A673 (cell line): Measurements from ENCODE around the gene SPATA24. TPM values are rescaled to one million over a fixed set of nuclear protein-coding genes. Genes with fewer than 3 reads are reported as not detected.
A peak's percentile ranks its signal among the peaks of the same experiment; 100 is the strongest.

Source experiments
- BruUV-seq: library from RNA; stranded (reverse); fragments of 400-500 nt; replicated peaks from 2 replicates; lab custom pipeline; 2021; lab: Mats Ljungman, UMichigan
- CTCF ChIA-PET: fragments of 300-600 bp; sonication (Branson Sonifier 250); formaldehyde crosslinking; loops from one replicate; lab custom pipeline; 2022; ENCODE audit warnings: antibody characterized with exemption; lab: Charles Lee
- POLR2A ChIA-PET: fragments of 300-600 bp; sonication (Branson Sonifier 250); formaldehyde crosslinking; loops from one replicate; lab custom pipeline; 2022; ENCODE audit warnings: antibody characterized with exemption; ENCODE audit not compliant: low non-redundant PET; lab: Charles Lee
- DNase-seq: peaks from one replicate; pipeline ENCODE4 v3.0.0-alpha.2; 2015; ENCODE audit warnings: low spot score
- H3K27ac ChIP-seq: fragments of 200-600 bp; sonication (generic); 2 replicates; pipeline ENCODE4 v1.5.1; 2016; ENCODE audit warnings: mixed run types, low read depth, mild to moderate bottlenecking, mixed read lengths, antibody characterized with exemption, low read length; ENCODE audit not compliant: poor library complexity, severe bottlenecking
- H3K27me3 ChIP-seq: fragments of 200-600 bp; sonication (generic); replicated peaks from 2 replicates; pipeline ENCODE4 v1.6.1; 2017; ENCODE audit warnings: mixed run types, low read depth, mild to moderate bottlenecking, mixed read lengths, antibody characterized with exemption, low read length; ENCODE audit not compliant: insufficient read depth, poor library complexity
- H3K36me3 ChIP-seq: fragments of 200-600 bp; sonication (generic); 2 replicates; pipeline ENCODE4 v1.6.1; 2016; ENCODE audit warnings: mixed run types, mild to moderate bottlenecking, mixed read lengths, antibody characterized with exemption, low read length; ENCODE audit not compliant: insufficient read depth, poor library complexity, severe bottlenecking
- H3K4me1 ChIP-seq: fragments of 200-600 bp; sonication (generic); 2 replicates; pipeline ENCODE4 v1.6.1; 2017; ENCODE audit warnings: mixed run types, mild to moderate bottlenecking, mixed read lengths, antibody characterized with exemption, low read length; ENCODE audit not compliant: insufficient read depth, poor library complexity, severe bottlenecking
- H3K4me3 ChIP-seq: fragments of 200-600 bp; sonication (generic); 2 replicates; pipeline ENCODE4 v1.5.1; 2016; ENCODE audit warnings: low read depth, mixed run types, mild to moderate bottlenecking, mixed read lengths, low read length; ENCODE audit not compliant: poor library complexity, severe bottlenecking
- H3K9me3 ChIP-seq: fragments of 200-600 bp; sonication (generic); 2 replicates; pipeline ENCODE4 v1.6.1; 2016; ENCODE audit warnings: mixed run types, low read depth, mild to moderate bottlenecking, mixed read lengths, antibody characterized with exemption, low read length; ENCODE audit not compliant: poor library complexity, severe bottlenecking
- CTCF ChIP-seq: fragments of 300-800, 200-600 bp; sonication (generic); conservative IDR thresholded peaks from 2 replicates; pipeline ENCODE4 v1.5.1; 2017; ENCODE audit warnings: low read depth, mild to moderate bottlenecking, antibody characterized with exemption, low read length, moderate library complexity, mixed read lengths
- EZH2 ChIP-seq: fragments of 200-600 bp; sonication (generic); IDR thresholded peaks from 2 replicates; pipeline ENCODE4 v1.6.1; 2017; ENCODE audit warnings: borderline replicate concordance, low read depth, mild to moderate bottlenecking, mixed read lengths, antibody characterized with exemption, low read length; ENCODE audit not compliant: poor library complexity, severe bottlenecking
- intact Hi-C: fragments of 100-400 bp; cut with micrococcal nuclease; formaldehyde crosslinking; loops from one replicate; pipeline ENCODE4 v1.10.0; 2022; ENCODE audit not compliant: unreplicated experiment
- total RNA-seq: library from RNA; stranded (reverse); gene quantifications from 2 replicates; pipeline ENCODE4 v1.2.3, GENCODE V29; 2021

Gene SPATA24
- total RNA-seq, 1 experiment from 2014 or later, result 4.2 TPM

- ChIA-PET CTCF (no interaction called here), POLR2A (no interaction called here)
- H3K4me1 ChIP-seq, result peaks cover 12% of the 10 kb centered on the region
- intact Hi-C loops, result loop anchor here (5.0 kb wide), 1 partner anchor 752 kb away; no protein-coding TSS in a partner anchor
- peak overlapping the region; percentile 60 for H3K4me3 ChIP-seq
- DNase-seq, result peak; percentile 62
- H3K9me3 ChIP-seq, result no peaks in the 10 kb centered on the region
- no peak for TF ChIP-seq EZH2
- peak; percentile 62 for TF ChIP-seq CTCF
- H3K27ac ChIP-seq, result no peak overlapping the region
- H3K36me3 ChIP-seq, result no peaks in the 10 kb centered on the region
- no TSS peak for BruUV-seq
- peaks cover 14% of the 10 kb centered on the region for H3K27me3 ChIP-seq
Observed at GRCh38 chr5:139394123-139394653, 9.7 kb downstream of the SPATA24 start.

GRCh38 chr5:139393497-139394122, 10.3 kb downstream of the SPATA24 start:
- peak overlapping the region; percentile 60 for H3K4me3 ChIP-seq
- peaks cover 14% of the 10 kb centered on the region for H3K27me3 ChIP-seq
- H3K9me3 ChIP-seq, result no peaks in the 10 kb centered on the region
- peaks cover 12% of the 10 kb centered on the region for H3K4me1 ChIP-seq
- no TSS peak for BruUV-seq
- H3K27ac ChIP-seq, result peak overlapping the region; percentile 50
- TF ChIP-seq CTCF (no peak), EZH2 (no peak)
- peak; percentile 39 for DNase-seq
- H3K36me3 ChIP-seq, result no peaks in the 10 kb centered on the region
- intact Hi-C loops, result loop anchor here (5.0 kb wide), 1 partner anchor 751 kb away; no protein-coding TSS in a partner anchor
- ChIA-PET POLR2A (no interaction called here), CTCF (no interaction called here)

GRCh38 chr5:139392678-139393496, 11.0 kb downstream of the SPATA24 start:
- H3K27me3 ChIP-seq, result peaks cover 14% of the 10 kb centered on the region
- peaks cover 19% of the 10 kb centered on the region for H3K4me1 ChIP-seq
- BruUV-seq, result no TSS peak
- peak overlapping the region; percentile 60 for H3K4me3 ChIP-seq
- ChIA-PET POLR2A (interaction anchor here (0.6 kb wide), 1 partner anchor 853 kb away, joined by 3 read pairs; no protein-coding TSS in a partner anchor), CTCF (no interaction called here)
- no peaks in the 10 kb centered on the region for H3K9me3 ChIP-seq
- peak; percentile 88 for DNase-seq
- H3K36me3 ChIP-seq, result no peaks in the 10 kb centered on the region
- intact Hi-C loops, result loop anchor here (5.0 kb wide), 1 partner anchor 751 kb away; no protein-coding TSS in a partner anchor
- peak overlapping the region; percentile 50 for H3K27ac ChIP-seq
- no peak for TF ChIP-seq EZH2
- TF ChIP-seq CTCF, result peak; percentile 74
